B cell (primary cell): ENCODE results near the gene SKOR1. TPM values are rescaled to one million over a fixed set of nuclear protein-coding genes. Genes with fewer than 3 reads are reported as not detected.

Experiments used
- ATAC-seq: fragments of 200-7000 bp; cut with Tn5 transposase; one replicate; pipeline ENCODE4 v1.10.0; 2021; ENCODE audit warnings: low read depth, mild to moderate bottlenecking, moderate number of reproducible peaks, moderate library complexity
- CTCF ChIA-PET: fragments of 350-600 bp; sonication (Branson Sonifier 250); formaldehyde crosslinking; loops from one replicate; lab custom pipeline; 2021; ENCODE audit warnings: antibody characterized with exemption, inconsistent platforms; lab: Charles Lee
- POLR2A ChIA-PET: fragments of 350-600 bp; sonication (Branson Sonifier 250); formaldehyde crosslinking; loops from one replicate; lab custom pipeline; 2021; ENCODE audit warnings: antibody characterized with exemption; lab: Charles Lee
- DNase-seq: peaks from one replicate; pipeline ENCODE4 v3.0.0; 2013
- H2AFZ ChIP-seq: 2 replicates; pipeline ENCODE4 v1.6.1; 2012; ENCODE audit warnings: mild to moderate bottlenecking, low read depth, low read length; ENCODE audit not compliant: insufficient read depth, poor library complexity, severe bottlenecking
- H3K27ac ChIP-seq, 2 donors: 1 replicate in 1 of 2; 2 replicates in 1 of 2; pipeline ENCODE4 v1.5.1; 2012 to 2013; ENCODE audit warnings: low read length in 2 of 2, mild to moderate bottlenecking in 2 of 2, moderate library complexity in 1 of 2
- H3K27me3 ChIP-seq, 4 experiments: fragments of 200-600 bp in 1 of 4; sonication (generic) in 1 of 4; replicated peaks in 1 of 4; 1 replicate in 2 of 4; 2 replicates in 2 of 4; pipeline versions ENCODE4 v1.6.1 to v1.7.0; 2013 to 2016; ENCODE audit warnings: low read length in 3 of 4, mild to moderate bottlenecking in 2 of 4, mixed read lengths in 1 of 4, moderate library complexity in 1 of 4; ENCODE audit not compliant: insufficient read depth in 4 of 4, control insufficient read depth in 3 of 4; ENCODE audit errors: control extremely low read depth in 1 of 4
- H3K36me3 ChIP-seq, 2 experiments: replicated peaks in 1 of 2; 1 replicate in 1 of 2; 2 replicates in 1 of 2; pipeline versions ENCODE4 v1.6.1 to v1.7.1; 2013; ENCODE audit warnings: low read length in 1 of 2; ENCODE audit not compliant: insufficient read depth in 2 of 2, control insufficient read depth in 1 of 2; ENCODE audit errors: control extremely low read depth in 1 of 2, extremely low read depth in 1 of 2
- H3K4me1 ChIP-seq, 2 donors: fragments of 200-600 bp in 1 of 2; sonication (generic) in 1 of 2; 1 replicate in 1 of 2; 2 replicates in 1 of 2; pipeline versions ENCODE4 v1.5.1 to v1.6.1; 2013 to 2017; ENCODE audit warnings: low read length in 2 of 2; ENCODE audit not compliant: control insufficient read depth in 2 of 2, insufficient read depth in 2 of 2
- H3K4me2 ChIP-seq: replicated peaks from 2 replicates; pipeline ENCODE3; 2012; ENCODE audit warnings: mild to moderate bottlenecking, low read depth, low read length; ENCODE audit not compliant: poor library complexity, severe bottlenecking
- H3K4me3 ChIP-seq, 5 experiments: fragments of 200-600 bp in 1 of 5; sonication (generic) in 1 of 5; 1 replicate in 3 of 5; 2 replicates in 2 of 5; pipeline versions ENCODE4 v1.5.1 to v1.7.0; 2011 to 2016; ENCODE audit warnings: low read length in 4 of 5, mild to moderate bottlenecking in 4 of 5, low read depth in 2 of 5, control low read depth in 1 of 5, moderate library complexity in 1 of 5; ENCODE audit not compliant: insufficient read depth in 1 of 5; ENCODE audit errors: control extremely low read depth in 1 of 5, extremely low read depth in 1 of 5
- H3K79me2 ChIP-seq: fragments of 200-600 bp; sonication (generic); one replicate; pipeline ENCODE4 v1.6.0; 2016; ENCODE audit warnings: low read length; ENCODE audit not compliant: control insufficient read depth, insufficient read depth
- H3K9ac ChIP-seq: fragments of 200-600 bp; sonication (generic); 2 replicates; pipeline ENCODE4 v1.6.1; 2017; ENCODE audit warnings: mild to moderate bottlenecking, low read length, moderate library complexity
- H3K9me3 ChIP-seq, 3 donors: one replicate each; pipeline versions ENCODE4 v1.6.1 to v1.7.1; 2013; ENCODE audit warnings: low read length in 2 of 3; ENCODE audit not compliant: control insufficient read depth in 2 of 3, insufficient read depth in 1 of 3; ENCODE audit errors: control extremely low read depth in 1 of 3
- H4K20me1 ChIP-seq: 2 replicates; pipeline ENCODE4 v1.6.0; 2012; ENCODE audit warnings: mild to moderate bottlenecking, low read length; ENCODE audit not compliant: insufficient read depth, control insufficient read depth, poor library complexity, severe bottlenecking
- H3K27ac Mint-ChIP-seq: one replicate; pipeline ENCODE4 v1.8.0; 2021; ENCODE audit warnings: mixed read lengths
- H3K27me3 Mint-ChIP-seq: one replicate; pipeline ENCODE4 v1.8.0; 2021; ENCODE audit warnings: mixed read lengths
- H3K4me1 Mint-ChIP-seq: one replicate; pipeline ENCODE4 v1.8.0; 2021; ENCODE audit warnings: mixed read lengths
- H3K4me3 Mint-ChIP-seq: one replicate; pipeline ENCODE4 v1.8.0; 2021; ENCODE audit warnings: mixed read lengths
- H3K9me3 Mint-ChIP-seq: one replicate; pipeline ENCODE4 v1.8.0; 2022; ENCODE audit warnings: mixed read lengths; ENCODE audit not compliant: insufficient read depth
- CTCF ChIP-seq: fragments of 200-600 bp; IDR thresholded peaks from one replicate; pipeline ENCODE4 v1.8.0; 2022; ENCODE audit warnings: antibody characterized with exemption, mild to moderate bottlenecking
- EZH2 ChIP-seq: IDR thresholded peaks from 2 replicates; pipeline ENCODE4 v1.6.1; 2012; ENCODE audit warnings: borderline replicate concordance, low read depth, mild to moderate bottlenecking, moderate library complexity, low read length; ENCODE audit not compliant: insufficient read depth, poor library complexity, severe bottlenecking
- WGBS: methylation state at CpG from one replicate; pipeline ENCODE4 v1.1.5; 2013; ENCODE audit warnings: missing lambda C conversion rate; ENCODE audit not compliant: insufficient coverage; 5-methylcytosine and 5-hydroxymethylcytosine counted together
- intact Hi-C: fragments of 100-400 bp; cut with micrococcal nuclease; formaldehyde crosslinking; loops from one replicate; pipeline ENCODE4 v1.10.0; 2022
- polyA plus RNA-seq: library from polyadenylated mRNA; depleted of rRNA; stranded (reverse); fragments of >200 nt; gene quantifications from 2 replicates; pipeline ENCODE4 v1.2.3, GENCODE V29; 2012
- total RNA-seq, 2 donors: library from RNA; stranded (reverse); fragments of 120-200 nt in 1 of 2; gene quantifications; 1 replicate in 1 of 2; 2 replicates in 1 of 2; pipeline versions ENCODE4 v1.2.3 to v1.2.4, GENCODE V29; 2013 to 2022

SKOR1 gene
- total and polyA plus RNA-seq, 2 donors (not counting 1 experiment from before 2014, with no cell fraction given): 0.37 to 0.67 TPM

DNA sequence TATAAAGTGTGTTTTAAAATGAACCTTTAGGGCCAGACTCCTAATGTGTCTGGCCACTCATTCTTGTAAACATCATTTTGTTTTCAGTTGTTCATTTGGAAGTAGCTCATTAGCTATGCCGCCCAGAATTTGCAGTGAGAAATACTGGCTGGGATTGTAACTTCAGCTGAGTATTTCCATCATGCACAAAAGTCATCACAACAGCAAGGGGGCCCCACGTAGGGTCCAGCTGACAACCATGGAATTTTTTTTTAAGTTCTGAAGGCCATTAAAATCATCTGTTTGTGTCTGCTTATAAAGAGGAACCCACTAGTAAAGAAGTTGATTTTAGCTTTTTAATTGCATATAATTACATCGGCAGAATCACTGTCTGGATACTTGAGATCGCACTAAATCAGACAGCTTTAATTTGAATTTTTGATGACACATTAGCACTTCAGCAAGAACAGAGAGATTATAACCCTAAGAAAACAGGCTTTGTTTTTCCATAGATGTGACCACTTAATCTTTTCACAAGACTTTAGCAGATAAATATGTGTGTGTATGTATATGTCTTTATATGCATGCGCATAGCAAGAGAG, 46.3 kb upstream of the SKOR1 start:
- peaks cover 30% of the 10 kb centered on the region for H3K4me1 Mint-ChIP-seq
- CTCF ChIA-PET: interaction anchor here (0.9 to 10.4 kb wide), 5 partner anchors 17 to 322 kb away, joined by 3 to 237 read pairs (median 11); partner anchors contain the start of genes RNU6-1 and SKOR1

More for the DNA sequence above, 46.3 kb upstream of the SKOR1 start:
- ATAC-seq (no peak), DNase-seq (no peak)
- WGBS: no CpG with 5 or more reads among the region's 5 CpGs
- POLR2A ChIA-PET: interaction anchor here (1.0 kb wide), 1 partner anchor 54 kb away, joined by 3 read pairs; no protein-coding TSS in a partner anchor
- Histone ChIP-seq H3K9ac (peak overlapping the region; percentile 2), H4K20me1 (no peaks in the 10 kb centered on the region), H3K9me3 (no peaks in the 10 kb centered on the region), H3K27me3 (no peaks in the 10 kb centered on the region), H3K27ac (no peak overlapping the region), H3K4me1 (peaks cover 25% of the 10 kb centered on the region in 2 donors), H2AFZ (no peak overlapping the region), H3K79me2 (no peaks in the 10 kb centered on the region), H3K4me2 (peak overlapping the region; percentile 57), H3K4me3 (no peak overlapping the region), H3K36me3 (no peaks in the 10 kb centered on the region)
- H3K27ac Mint-ChIP-seq: no peak overlapping the region
- no peak for TF ChIP-seq EZH2
- no peak for TF ChIP-seq CTCF
- intact Hi-C loops: no loop called here
- peak overlapping the region; percentile 84 for H3K4me3 Mint-ChIP-seq
- no peaks in the 10 kb centered on the region for H3K9me3 Mint-ChIP-seq
- no peaks in the 10 kb centered on the region for H3K27me3 Mint-ChIP-seq
